ENCODE measurements around the gene ZCWPW1.
"Not testable (repeated sequence)": the region's sequence is repeated elsewhere in the genome, so short reads cannot be mapped to it uniquely, and the experiment has no call there.

ZCWPW1 gene

GRCh38 chr7:100370303-100370702 is 58.2 kb downstream of the ZCWPW1 start:
- 0 out of 2 replicates have a peak, but pooled peaks cover 1% of the 10 kb centered on the region for H3K36me3 ChIP-seq
- peak overlapping the region; percentile 94 for H3K4me2 ChIP-seq
- H3K27me3 ChIP-seq = no peaks in the 10 kb centered on the region
- TF ChIP-seq Cebpa-rat (IDR thresholded peaks at IDR 0.05) = no peak
- peaks cover 36% of the 10 kb centered on the region for H4K20me1 ChIP-seq
- H3K9me3 ChIP-seq = no peaks in the 10 kb centered on the region
- no peak overlapping the region for H3K4me3 ChIP-seq
- peaks cover 94% of the 10 kb centered on the region for H3K4me1 ChIP-seq
- 0 out of 2 replicates have a peak overlapping the region, but pooled peaks have one; percentile 66 for H3K9ac ChIP-seq
- peak overlapping the region; percentile 54 for H3K27ac ChIP-seq

- H3K4me3 ChIP-seq = no peak overlapping the region
- H4K20me1 ChIP-seq = peaks cover 36% of the 10 kb centered on the region
- no peak for TF ChIP-seq Cebpa-rat (IDR thresholded peaks at IDR 0.05)
- peaks cover 97% of the 10 kb centered on the region for H3K4me1 ChIP-seq
- H3K9me3 ChIP-seq = no peaks in the 10 kb centered on the region
- H3K27me3 ChIP-seq = no peaks in the 10 kb centered on the region
- H3K9ac ChIP-seq = peak overlapping the region; percentile 66
- peak overlapping the region; percentile 94 for H3K4me2 ChIP-seq
- peaks cover 13% of the 10 kb centered on the region; the same call in 1 of the 2 replicates for H3K36me3 ChIP-seq
- peak overlapping the region; percentile 77 for H3K27ac ChIP-seq
Observed at GRCh38 chr7:100369105-100369504, 59.4 kb downstream of the ZCWPW1 start.

- H3K4me1 ChIP-seq = peaks cover 91% of the 10 kb centered on the region
- no peak overlapping the region for H3K4me3 ChIP-seq
- no peaks in the 10 kb centered on the region for H3K9me3 ChIP-seq
- peaks cover 36% of the 10 kb centered on the region for H4K20me1 ChIP-seq
- peak overlapping the region; percentile 94 for H3K4me2 ChIP-seq
- peak overlapping the region; percentile 77 for H3K27ac ChIP-seq
- no peaks in the 10 kb centered on the region for H3K27me3 ChIP-seq
- H3K9ac ChIP-seq = peak overlapping the region; percentile 42; the same call in 1 of the 2 replicates
- no peak for TF ChIP-seq Cebpa-rat (IDR thresholded peaks at IDR 0.05)
- H3K36me3 ChIP-seq = peaks cover 25% of the 10 kb centered on the region
Observed at GRCh38 chr7:100367676-100368613, 60.6 kb downstream of the ZCWPW1 start.

GRCh38 chr7:100367251-100367620 is 61.3 kb downstream of the ZCWPW1 start:
- Histone ChIP-seq H4K20me1 (peaks cover 36% of the 10 kb centered on the region), H3K27ac (peak overlapping the region; percentile 77), H3K9me3 (no peaks in the 10 kb centered on the region), H3K9ac (peak overlapping the region; percentile 28; the same call in 1 of the 2 replicates), H3K27me3 (no peaks in the 10 kb centered on the region), H3K4me2 (peak overlapping the region; percentile 94), H3K4me1 (peaks cover 84% of the 10 kb centered on the region), H3K36me3 (peaks cover 32% of the 10 kb centered on the region), H3K4me3 (no peak overlapping the region)
- TF ChIP-seq Cebpa-rat (IDR thresholded peaks at IDR 0.05) = no peak

- peak overlapping the region; percentile 94 for H3K4me2 ChIP-seq
- no peaks in the 10 kb centered on the region for H3K9me3 ChIP-seq
- peak overlapping the region; percentile 32; the same call in 1 of the 2 replicates for H3K4me3 ChIP-seq
- peak overlapping the region; percentile 77 for H3K27ac ChIP-seq
- peak overlapping the region; percentile 56 for H3K9ac ChIP-seq
- TF ChIP-seq Cebpa-rat (IDR thresholded peaks at IDR 0.05) = no peak
- H3K4me1 ChIP-seq = peaks cover 78% of the 10 kb centered on the region
- H4K20me1 ChIP-seq = peaks cover 36% of the 10 kb centered on the region
- H3K36me3 ChIP-seq = peaks cover 38% of the 10 kb centered on the region
- H3K27me3 ChIP-seq = no peaks in the 10 kb centered on the region
Observed at GRCh38 chr7:100366411-100367250, 61.9 kb downstream of the ZCWPW1 start.

GRCh38 chr7:100365998-100366367 is 62.5 kb downstream of the ZCWPW1 start:
- H3K9me3 ChIP-seq, H3K27me3 ChIP-seq: not testable (repeated sequence)
- H4K20me1 ChIP-seq = peaks cover 36% of the 10 kb centered on the region
- peaks cover 73% of the 10 kb centered on the region for H3K4me1 ChIP-seq
- H3K4me2 ChIP-seq = peak overlapping the region; percentile 94
- H3K9ac ChIP-seq = peak overlapping the region; percentile 56; the same call in 1 of the 2 replicates
- peak overlapping the region; percentile 70 for H3K27ac ChIP-seq
- peaks cover 45% of the 10 kb centered on the region for H3K36me3 ChIP-seq
- peak overlapping the region; percentile 32; the same call in 1 of the 2 replicates for H3K4me3 ChIP-seq

GRCh38 chr7:100364480-100364879 is 64.0 kb downstream of the ZCWPW1 start:
- no peaks in the 10 kb centered on the region for H3K9me3 ChIP-seq
- H4K20me1 ChIP-seq = peaks cover 36% of the 10 kb centered on the region
- H3K27ac ChIP-seq = no peak overlapping the region
- H3K27me3 ChIP-seq = no peaks in the 10 kb centered on the region
- H3K4me2 ChIP-seq = peak overlapping the region; percentile 94
- no peak overlapping the region for H3K9ac ChIP-seq
- H3K4me1 ChIP-seq = peaks cover 59% of the 10 kb centered on the region
- peaks cover 60% of the 10 kb centered on the region for H3K36me3 ChIP-seq
- TF ChIP-seq Cebpa-rat (IDR thresholded peaks at IDR 0.05) = no peak
- no peak overlapping the region for H3K4me3 ChIP-seq

- not testable (repeated sequence) for H3K9me3 ChIP-seq, H3K27me3 ChIP-seq, H3K4me3 ChIP-seq, H3K9ac ChIP-seq, H3K27ac ChIP-seq
- peaks cover 52% of the 10 kb centered on the region for H3K4me1 ChIP-seq
- H3K4me2 ChIP-seq = peak overlapping the region; percentile 94; the same call in 1 of the 2 replicates
- H3K36me3 ChIP-seq = peaks cover 66% of the 10 kb centered on the region
- peaks cover 34% of the 10 kb centered on the region for H4K20me1 ChIP-seq
Observed at GRCh38 chr7:100363797-100364196, 64.7 kb downstream of the ZCWPW1 start.

GRCh38 chr7:100363098-100363497 is 65.4 kb downstream of the ZCWPW1 start:
- Histone ChIP-seq H3K9ac (no peak overlapping the region), H3K4me1 (peaks cover 45% of the 10 kb centered on the region), H3K4me2 (no peak overlapping the region), H4K20me1 (peaks cover 31% of the 10 kb centered on the region), H3K4me3 (no peak overlapping the region), H3K36me3 (peaks cover 73% of the 10 kb centered on the region), H3K9me3 (no peaks in the 10 kb centered on the region), H3K27ac (no peak overlapping the region), H3K27me3 (no peaks in the 10 kb centered on the region)
- TF ChIP-seq Cebpa-rat (IDR thresholded peaks at IDR 0.05) = no peak

Measured in BLaER1 (cell line).